Measurements from ENCODE around the gene ARID3B. TPM values are rescaled to one million over a fixed set of nuclear protein-coding genes. Genes with fewer than 3 reads are reported as not detected.
"Not testable (repeated sequence)": the region's sequence is repeated elsewhere in the genome, so short reads cannot be mapped to it uniquely, and the experiment has no call there.

ARID3B gene
- total RNA-seq: 11.0 TPM

- peak; percentile 80 to 96 (median 95) for DNase-seq (ENCODE audit: low read depth in 2 of 3, low spot score in 2 of 3)
These were observed at the start of gene ARID3B for GRCh38 chr15:74540761-74541493. Gene ARID3B, plus strand, starts transcription at chr15:74541220. Its CDS starts 2,717 bp downstream, at chr15:74543937.

- no peak for DNase-seq (ENCODE audit: low read depth in 2 of 3, low spot score in 2 of 3)
These were observed 44.4 kb upstream of the ARID3B start for GRCh38 chr15:74496648-74497047.

- DNase-seq (ENCODE audit: low read depth in 2 of 3, low spot score in 2 of 3): no peak
These were observed 43.4 kb upstream of the ARID3B start for GRCh38 chr15:74497584-74497983.

GRCh38 chr15:74499366-74499765, 41.7 kb upstream of the ARID3B start:
- no peak for DNase-seq (ENCODE audit: low read depth in 2 of 3, low spot score in 2 of 3)

GRCh38 chr15:74500401-74500800, 40.6 kb upstream of the ARID3B start:
- DNase-seq (ENCODE audit: low read depth in 2 of 3, low spot score in 2 of 3): no peak

GRCh38 chr15:74502301-74502700, 38.7 kb upstream of the ARID3B start:
- no peak for DNase-seq (ENCODE audit: low read depth in 2 of 3, low spot score in 2 of 3)

GRCh38 chr15:74504418-74504817, 36.6 kb upstream of the ARID3B start:
- DNase-seq (ENCODE audit: low read depth in 2 of 3, low spot score in 2 of 3): no peak

- DNase-seq (ENCODE audit: low read depth in 2 of 3, low spot score in 2 of 3): no peak
These were observed 36.2 kb upstream of the ARID3B start for GRCh38 chr15:74504836-74505235.

- DNase-seq (ENCODE audit: low read depth in 2 of 3, low spot score in 2 of 3): no peak
These were observed 35.0 kb upstream of the ARID3B start for GRCh38 chr15:74505837-74506514.

- no peak for DNase-seq (ENCODE audit: low read depth in 2 of 3, low spot score in 2 of 3)
These were observed 34.5 kb upstream of the ARID3B start for GRCh38 chr15:74506515-74506840.

- DNase-seq (ENCODE audit: low read depth in 2 of 3, low spot score in 2 of 3): no peak
These were observed 29.4 kb upstream of the ARID3B start for GRCh38 chr15:74511583-74511982.

GRCh38 chr15:74514059-74514458, 27.0 kb upstream of the ARID3B start:
- DNase-seq (ENCODE audit: low read depth in 2 of 3, low spot score in 2 of 3): not testable (repeated sequence)

GRCh38 chr15:74517096-74517495, 23.9 kb upstream of the ARID3B start:
- DNase-seq (ENCODE audit: low read depth in 2 of 3, low spot score in 2 of 3): no peak

- no peak for DNase-seq (ENCODE audit: low read depth in 2 of 3, low spot score in 2 of 3)
These were observed 21.7 kb upstream of the ARID3B start for GRCh38 chr15:74519311-74519710.

GRCh38 chr15:74520407-74520806, 20.6 kb upstream of the ARID3B start:
- no peak for DNase-seq (ENCODE audit: low read depth in 2 of 3, low spot score in 2 of 3)

- no peak for DNase-seq (ENCODE audit: low read depth in 2 of 3, low spot score in 2 of 3)
These were observed 17.0 kb upstream of the ARID3B start for GRCh38 chr15:74523982-74524381.

- DNase-seq (ENCODE audit: low read depth in 2 of 3, low spot score in 2 of 3): no peak
These were observed 15.7 kb upstream of the ARID3B start for GRCh38 chr15:74525309-74525708.

- no peak for DNase-seq (ENCODE audit: low read depth in 2 of 3, low spot score in 2 of 3)
These were observed 15.1 kb upstream of the ARID3B start for GRCh38 chr15:74525945-74526344.

GRCh38 chr15:74528876-74529275, 12.1 kb upstream of the ARID3B start:
- no peak for DNase-seq (ENCODE audit: low read depth in 2 of 3, low spot score in 2 of 3)

GRCh38 chr15:74529921-74530320, 11.1 kb upstream of the ARID3B start:
- DNase-seq (ENCODE audit: low read depth in 2 of 3, low spot score in 2 of 3): no peak

GRCh38 chr15:74530771-74531143, 10.3 kb upstream of the ARID3B start:
- DNase-seq (ENCODE audit: low read depth in 2 of 3, low spot score in 2 of 3): no peak

GRCh38 chr15:74531144-74531811, 9.7 kb upstream of the ARID3B start:
- DNase-seq (ENCODE audit: low read depth in 2 of 3, low spot score in 2 of 3): no peak

Data from hematopoietic multipotent progenitor cell (in vitro differentiated cells).